Upper lobe of left lung (tissue), 4 donors: ENCODE data around the gene DSCAM.

Source experiments
- POLR2A ChIP-seq, 4 donors: fragments of 450-650 bp; IDR thresholded peaks; one replicate each; pipeline ENCODE4 v1.5.1; 2016 to 2017; ENCODE audit warnings: antibody characterized with exemption in 4 of 4, mild to moderate bottlenecking in 2 of 4
- POLR2AphosphoS5 ChIP-seq, 2 donors: sonication (generic); formaldehyde crosslinking; IDR thresholded peaks; one replicate each; pipeline ENCODE4 v1.5.1; 2017; ENCODE audit warnings: antibody characterized with exemption in 2 of 2

DNA sequence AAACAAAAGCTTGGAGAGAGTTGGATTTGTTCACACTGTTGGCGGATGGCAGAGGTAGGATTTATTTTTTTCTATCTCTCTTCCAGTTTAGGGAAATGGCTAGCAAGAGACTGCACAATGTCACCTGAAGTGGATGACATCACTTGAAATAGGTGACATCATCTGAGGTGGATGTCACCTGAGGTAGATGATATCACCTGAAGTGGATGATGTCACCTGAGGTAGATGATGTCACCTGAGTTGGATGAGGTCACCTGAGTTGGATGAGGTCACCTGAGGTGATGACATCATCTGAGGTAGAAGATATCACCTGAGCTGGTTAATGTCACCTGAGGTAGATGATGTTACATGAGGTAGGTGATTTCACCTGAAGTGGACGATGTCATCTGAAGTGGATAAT lies 413.4 kb downstream of the DSCAM start:
- TF ChIP-seq POLR2AphosphoS5 (IDR thresholded peaks at IDR 0.05) (no peak), POLR2A (IDR thresholded peaks at IDR 0.05) (no peak)
